Bronchial epithelial cell (primary cell): ENCODE results near the gene ACR. TPM values are rescaled to one million over a fixed set of nuclear protein-coding genes. Genes with fewer than 3 reads are reported as not detected.

ENCODE experiments used
- DNase-seq: peaks from one replicate; pipeline ENCODE4 v3.0.0-alpha.2; 2010; ENCODE audit warnings: low read depth
- FAIRE-seq: peaks from 2 replicates; lab custom pipeline; 2011; peaks lifted over from hg19 to GRCh38; lab: Jason Lieb, UNC
- H3K27me3 ChIP-seq: 2 replicates; pipeline ENCODE4 v1.5.1; 2011; ENCODE audit warnings: low read length; ENCODE audit not compliant: control insufficient read depth, insufficient read depth
- H3K36me3 ChIP-seq: 2 replicates; pipeline ENCODE4 v1.5.1; 2011; ENCODE audit warnings: low read length; ENCODE audit not compliant: control insufficient read depth, insufficient read depth
- H3K4me3 ChIP-seq: 2 replicates; pipeline ENCODE4 v1.5.1; 2011; ENCODE audit warnings: mild to moderate bottlenecking, low read depth, low read length, control low read depth
- total RNA-seq: library from RNA; depleted of rRNA; stranded (reverse); fragments of >200 nt; gene quantifications from 2 replicates; pipeline ENCODE4 v1.2.1, GENCODE V29; 2014
- TF ChIP-seq, protein P1 (sequence below): IDR thresholded peaks from 2 replicates; pipeline ENCODE4 v1.5.1; 2011; ENCODE audit warnings: mild to moderate bottlenecking, moderate library complexity, low read length, control low read depth, inconsistent platforms; ENCODE audit not compliant: insufficient read depth, severe bottlenecking

Gene ACR
- total RNA-seq, 1 donor from 2014 or later, result not detected

DNA sequence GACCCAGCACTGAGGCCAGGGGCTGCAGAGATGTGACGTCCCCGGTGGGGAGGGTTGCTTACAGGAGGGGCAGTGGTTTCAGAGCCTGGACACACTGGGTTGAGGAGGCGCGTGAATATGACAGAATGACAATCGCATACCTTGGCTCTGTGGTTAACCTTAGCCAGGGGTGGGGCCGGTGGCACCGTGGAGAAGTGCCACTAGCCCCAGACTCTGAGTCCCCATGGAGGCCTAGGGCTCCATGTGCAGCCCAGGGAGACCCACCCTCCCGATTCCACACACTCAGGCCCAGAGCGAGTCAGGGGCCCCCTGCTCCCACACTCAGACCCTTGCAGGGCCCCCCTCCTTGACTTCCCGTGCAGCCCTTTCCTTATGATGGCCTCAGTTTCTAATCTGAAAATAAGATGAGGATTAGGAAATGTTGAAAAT is 3.6 kb upstream of the ACR start:
- Histone ChIP-seq H3K4me3 (no peak overlapping the region), H3K36me3 (no peaks in the 10 kb centered on the region), H3K27me3 (peaks cover 3% of the 10 kb centered on the region)
- FAIRE-seq (no peak), DNase-seq (no peak)
- TF ChIP-seq, protein P1, sequence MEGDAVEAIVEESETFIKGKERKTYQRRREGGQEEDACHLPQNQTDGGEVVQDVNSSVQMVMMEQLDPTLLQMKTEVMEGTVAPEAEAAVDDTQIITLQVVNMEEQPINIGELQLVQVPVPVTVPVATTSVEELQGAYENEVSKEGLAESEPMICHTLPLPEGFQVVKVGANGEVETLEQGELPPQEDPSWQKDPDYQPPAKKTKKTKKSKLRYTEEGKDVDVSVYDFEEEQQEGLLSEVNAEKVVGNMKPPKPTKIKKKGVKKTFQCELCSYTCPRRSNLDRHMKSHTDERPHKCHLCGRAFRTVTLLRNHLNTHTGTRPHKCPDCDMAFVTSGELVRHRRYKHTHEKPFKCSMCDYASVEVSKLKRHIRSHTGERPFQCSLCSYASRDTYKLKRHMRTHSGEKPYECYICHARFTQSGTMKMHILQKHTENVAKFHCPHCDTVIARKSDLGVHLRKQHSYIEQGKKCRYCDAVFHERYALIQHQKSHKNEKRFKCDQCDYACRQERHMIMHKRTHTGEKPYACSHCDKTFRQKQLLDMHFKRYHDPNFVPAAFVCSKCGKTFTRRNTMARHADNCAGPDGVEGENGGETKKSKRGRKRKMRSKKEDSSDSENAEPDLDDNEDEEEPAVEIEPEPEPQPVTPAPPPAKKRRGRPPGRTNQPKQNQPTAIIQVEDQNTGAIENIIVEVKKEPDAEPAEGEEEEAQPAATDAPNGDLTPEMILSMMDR, result no peak

DNA sequence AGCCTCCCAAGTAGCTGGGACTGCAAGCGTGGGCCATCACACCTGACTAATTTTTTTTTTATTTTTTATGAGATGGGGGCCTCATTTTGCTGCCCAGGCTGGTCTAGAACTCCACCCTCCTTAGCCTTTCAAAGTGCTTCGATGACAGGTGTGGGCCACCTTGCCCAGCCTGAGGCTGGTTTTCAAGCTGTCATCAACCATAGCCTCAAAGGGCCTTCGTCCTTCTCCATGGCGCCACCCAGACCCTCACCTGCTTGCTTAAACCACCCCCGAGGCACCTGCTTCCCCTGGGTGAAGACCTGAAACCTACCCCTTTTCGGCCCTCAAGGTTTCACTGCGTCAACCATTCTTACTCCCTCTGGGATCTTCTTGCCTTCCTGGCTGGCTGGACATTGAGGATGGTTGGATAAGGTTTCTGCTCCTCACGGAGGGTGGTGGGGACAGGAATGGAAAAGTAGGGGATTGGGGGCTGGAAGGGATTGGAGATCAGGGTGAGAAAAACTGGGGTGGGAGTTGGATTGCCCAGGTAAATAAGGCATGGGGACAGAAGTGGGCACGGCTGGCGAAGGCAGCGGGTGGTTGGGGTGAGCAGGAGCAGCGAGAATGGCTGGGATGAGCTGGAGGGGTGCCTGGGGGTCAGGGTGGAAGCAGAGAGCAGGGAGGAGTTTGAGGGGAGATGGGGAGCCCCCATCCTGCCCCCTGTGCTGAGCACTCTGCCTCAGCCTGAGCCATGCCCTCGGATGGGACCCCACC is 2.8 kb upstream of the ACR start:
- FAIRE-seq (no peak), DNase-seq (no peak)
- TF ChIP-seq, protein P1, result no peak
- no peak overlapping the region for H3K4me3 ChIP-seq
- H3K36me3 ChIP-seq, result no peaks in the 10 kb centered on the region
- H3K27me3 ChIP-seq, result peaks cover 3% of the 10 kb centered on the region

DNA sequence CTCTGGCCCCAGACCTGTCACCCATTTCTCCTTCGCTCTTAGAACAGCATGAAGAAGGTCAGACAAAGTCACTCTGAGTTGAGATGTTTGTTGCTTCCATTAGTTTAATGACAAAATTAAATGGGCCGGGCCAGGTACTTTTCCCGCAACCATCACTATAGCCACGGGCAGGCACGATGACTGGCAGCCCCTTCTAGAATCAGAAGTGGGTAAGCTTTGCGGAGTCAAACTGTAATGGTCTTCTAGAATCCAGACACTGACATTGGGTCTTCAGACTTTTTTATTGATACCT is 2.3 kb upstream of the ACR start:
- Histone ChIP-seq H3K36me3 (no peaks in the 10 kb centered on the region), H3K27me3 (peaks cover 3% of the 10 kb centered on the region), H3K4me3 (no peak overlapping the region)
- DNase-seq (no peak), FAIRE-seq (no peak)
- TF ChIP-seq, protein P1, result no peak

DNA sequence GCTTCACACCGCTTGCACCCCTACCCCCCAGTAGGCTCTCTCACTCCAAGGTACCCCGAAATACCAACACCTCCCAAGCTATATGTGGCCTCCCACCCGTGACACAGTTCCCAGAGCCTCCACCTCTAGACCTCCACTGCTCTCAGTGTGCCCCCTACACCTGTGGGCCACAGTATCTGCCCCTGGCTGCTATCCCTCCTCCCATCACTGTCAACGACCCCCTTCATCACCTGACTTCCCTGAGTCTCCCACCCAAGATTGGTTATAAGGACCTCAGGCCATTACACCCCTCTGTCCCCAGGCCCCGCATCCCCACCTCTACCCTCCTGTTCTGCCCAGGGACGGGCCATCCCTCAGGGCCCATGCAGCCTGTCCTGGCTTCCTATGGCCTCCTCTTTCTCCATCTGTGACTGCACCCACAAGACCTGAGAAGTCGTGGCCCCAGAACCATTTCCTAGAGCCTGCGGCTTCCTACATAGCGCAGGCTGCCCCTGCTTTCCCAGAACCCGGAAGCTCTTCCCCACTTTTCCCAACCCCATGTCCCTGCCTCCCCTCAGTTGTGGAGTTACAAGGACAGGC is 734 bp downstream of the ACR start:
- H3K27me3 ChIP-seq, result peaks cover 3% of the 10 kb centered on the region
- H3K36me3 ChIP-seq, result no peaks in the 10 kb centered on the region
- DNase-seq (no peak), FAIRE-seq (no peak)
- TF ChIP-seq, protein P1, result no peak
- no peak overlapping the region for H3K4me3 ChIP-seq

DNA sequence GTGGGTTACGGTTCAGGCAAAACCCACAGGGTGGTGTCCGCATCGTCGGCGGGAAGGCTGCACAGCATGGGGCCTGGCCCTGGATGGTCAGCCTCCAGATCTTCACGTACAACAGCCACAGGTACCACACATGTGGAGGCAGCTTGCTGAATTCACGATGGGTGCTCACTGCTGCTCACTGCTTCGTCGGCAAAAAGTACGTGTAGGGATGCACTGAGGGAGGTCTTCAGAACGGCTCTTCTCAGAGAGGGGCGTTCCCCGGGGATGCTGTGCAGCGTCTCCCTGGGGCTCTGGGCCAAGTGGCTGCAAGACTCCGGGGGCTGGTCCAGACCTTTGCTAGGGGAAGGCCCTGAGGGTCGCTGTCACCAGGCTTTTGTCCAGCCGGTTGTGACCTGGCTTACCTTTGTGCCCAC is 1.3 kb downstream of the ACR start:
- Histone ChIP-seq H3K27me3 (peaks cover 3% of the 10 kb centered on the region), H3K4me3 (no peak overlapping the region), H3K36me3 (no peaks in the 10 kb centered on the region)
- DNase-seq (no peak), FAIRE-seq (no peak)
- TF ChIP-seq, protein P1, result no peak
